ENCODE results near the gene DOCK9. TPM values are rescaled to one million over a fixed set of nuclear protein-coding genes. Genes with fewer than 3 reads are reported as not detected.

DOCK9 gene
- total and polyA plus RNA-seq, 2 donors (not counting 1 experiment from before 2014, with no cell fraction given) = 18.5 to 28.0 TPM

DNA sequence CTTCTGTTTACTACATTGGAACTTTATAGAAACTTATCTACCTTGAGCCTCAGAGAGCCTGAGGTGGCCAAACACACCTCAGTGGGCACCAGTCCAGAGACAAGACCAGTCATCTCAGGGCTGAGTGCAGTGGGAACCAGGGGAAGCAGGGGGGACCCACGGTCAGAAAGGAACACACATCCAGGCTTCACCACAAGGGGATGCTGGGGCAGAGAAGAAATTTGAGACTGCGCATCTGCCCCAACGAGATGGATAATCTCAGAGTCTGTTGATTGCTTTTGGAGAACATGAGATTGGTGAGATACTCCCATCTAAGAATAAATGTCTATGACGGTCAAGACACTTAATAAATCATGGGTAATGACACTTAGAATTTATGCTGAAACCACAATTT lies 98.7 kb downstream of the DOCK9 start:
- no CpG with 5 or more reads among the region's 4 CpGs for WGBS (ENCODE audit: insufficient coverage)
- H3K36me3 ChIP-seq (replicated peaks in 1 of 2; ENCODE audit: control extremely low read depth in 1 of 2, control insufficient read depth in 1 of 2, extremely low read depth in 1 of 2, insufficient read depth in 2 of 2, low read length in 1 of 2) = peaks cover 0 to 32% of the 10 kb centered on the region in 2 experiments
- ATAC-seq (ENCODE audit: low read depth) (no peak), DNase-seq (no peak)
- no peak overlapping the region for H3K4me3 ChIP-seq (ENCODE audit: control extremely low read depth in 1 of 5, extremely low read depth in 1 of 5, insufficient read depth in 1 of 5, low read depth in 2 of 5, low read length in 4 of 5)
- no peak overlapping the region for H3K9ac ChIP-seq (ENCODE audit: low read length)
- no peak overlapping the region for H3K27ac ChIP-seq (ENCODE audit: low read length in 2 of 2)
- H3K4me2 ChIP-seq (replicated peaks; ENCODE audit: low read depth, low read length, poor library complexity, severe bottlenecking) = no peak overlapping the region
- H3K27me3 Mint-ChIP-seq = no peaks in the 10 kb centered on the region
- peaks cover 12 to 13% of the 10 kb centered on the region in 2 donors for H3K4me1 ChIP-seq (ENCODE audit: control insufficient read depth in 2 of 2, insufficient read depth in 2 of 2, low read length in 2 of 2)
- H3K4me3 Mint-ChIP-seq = no peak overlapping the region
- no peak overlapping the region for H2AFZ ChIP-seq (ENCODE audit: insufficient read depth, low read depth, low read length, poor library complexity, severe bottlenecking)
- ChIA-PET POLR2A (no interaction called here), CTCF (no interaction called here)
- no peaks in the 10 kb centered on the region for H3K27me3 ChIP-seq (replicated peaks in 1 of 4; ENCODE audit: control extremely low read depth in 1 of 4, control insufficient read depth in 3 of 4, insufficient read depth in 4 of 4, low read length in 3 of 4)
- H3K79me2 ChIP-seq (ENCODE audit: control insufficient read depth, insufficient read depth, low read length) = no peaks in the 10 kb centered on the region
- no peaks in the 10 kb centered on the region for H3K9me3 ChIP-seq (ENCODE audit: control extremely low read depth in 1 of 3, control insufficient read depth in 2 of 3, insufficient read depth in 1 of 3, low read length in 2 of 3)
- H3K4me1 Mint-ChIP-seq = peaks cover 15% of the 10 kb centered on the region
- TF ChIP-seq, protein P1, sequence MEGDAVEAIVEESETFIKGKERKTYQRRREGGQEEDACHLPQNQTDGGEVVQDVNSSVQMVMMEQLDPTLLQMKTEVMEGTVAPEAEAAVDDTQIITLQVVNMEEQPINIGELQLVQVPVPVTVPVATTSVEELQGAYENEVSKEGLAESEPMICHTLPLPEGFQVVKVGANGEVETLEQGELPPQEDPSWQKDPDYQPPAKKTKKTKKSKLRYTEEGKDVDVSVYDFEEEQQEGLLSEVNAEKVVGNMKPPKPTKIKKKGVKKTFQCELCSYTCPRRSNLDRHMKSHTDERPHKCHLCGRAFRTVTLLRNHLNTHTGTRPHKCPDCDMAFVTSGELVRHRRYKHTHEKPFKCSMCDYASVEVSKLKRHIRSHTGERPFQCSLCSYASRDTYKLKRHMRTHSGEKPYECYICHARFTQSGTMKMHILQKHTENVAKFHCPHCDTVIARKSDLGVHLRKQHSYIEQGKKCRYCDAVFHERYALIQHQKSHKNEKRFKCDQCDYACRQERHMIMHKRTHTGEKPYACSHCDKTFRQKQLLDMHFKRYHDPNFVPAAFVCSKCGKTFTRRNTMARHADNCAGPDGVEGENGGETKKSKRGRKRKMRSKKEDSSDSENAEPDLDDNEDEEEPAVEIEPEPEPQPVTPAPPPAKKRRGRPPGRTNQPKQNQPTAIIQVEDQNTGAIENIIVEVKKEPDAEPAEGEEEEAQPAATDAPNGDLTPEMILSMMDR (IDR thresholded peaks at IDR 0.05) = no peak
- TF ChIP-seq EZH2 (IDR thresholded peaks at IDR 0.05; ENCODE audit: borderline replicate concordance, insufficient read depth, low read depth, low read length, poor library complexity, severe bottlenecking) = no peak
- no peaks in the 10 kb centered on the region for H3K9me3 Mint-ChIP-seq (ENCODE audit: insufficient read depth)
- H4K20me1 ChIP-seq (ENCODE audit: control insufficient read depth, insufficient read depth, low read length, poor library complexity, severe bottlenecking) = no peaks in the 10 kb centered on the region
- H3K27ac Mint-ChIP-seq = no peak overlapping the region
- intact Hi-C loops (cut with micrococcal nuclease) = no loop called here

DNA sequence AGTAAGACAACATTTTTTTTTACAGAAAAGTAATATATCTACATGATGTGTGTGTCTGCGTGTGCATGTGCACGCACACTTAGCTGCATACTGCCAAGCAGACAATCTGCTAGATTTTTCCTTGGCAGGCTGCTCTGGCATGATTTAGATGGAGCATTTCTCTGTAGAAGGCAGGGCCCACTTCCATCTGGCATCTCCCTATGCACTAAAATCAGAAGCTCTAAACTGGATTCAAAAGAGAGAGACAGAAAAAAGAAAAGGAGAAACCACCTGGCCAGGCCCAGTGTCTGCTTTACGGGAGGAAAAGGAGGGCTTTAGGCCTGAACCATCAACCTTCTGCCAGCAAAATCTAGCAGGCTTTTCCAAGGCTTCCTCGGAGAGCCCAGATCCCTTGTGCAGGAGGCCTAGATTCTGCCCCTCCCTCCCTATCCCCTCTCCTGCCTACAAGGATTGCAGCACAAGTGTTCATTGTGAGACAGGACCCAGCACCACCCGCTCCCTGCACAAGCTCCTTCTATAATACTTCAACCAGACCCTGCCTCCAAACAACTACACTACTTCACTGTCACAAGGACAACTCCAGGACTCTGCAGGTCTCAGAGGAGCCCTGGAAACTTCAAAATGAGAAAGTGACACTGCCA lies 99.3 kb downstream of the DOCK9 start:
- Mint-ChIP-seq H3K27me3 (no peaks in the 10 kb centered on the region), H3K4me3 (no peak overlapping the region), H3K4me1 (peaks cover 15% of the 10 kb centered on the region), H3K27ac (no peak overlapping the region), H3K9me3 (ENCODE audit: insufficient read depth) (no peaks in the 10 kb centered on the region)
- 98% methylated on average over 5 of the region's 5 CpGs for WGBS (ENCODE audit: insufficient coverage)
- Histone ChIP-seq H3K4me2 (replicated peaks; ENCODE audit: low read depth, low read length, poor library complexity, severe bottlenecking) (no peak overlapping the region), H3K4me1 (ENCODE audit: control insufficient read depth in 2 of 2, insufficient read depth in 2 of 2, low read length in 2 of 2) (peaks cover 12 to 13% of the 10 kb centered on the region in 2 donors), H3K36me3 (replicated peaks in 1 of 2; ENCODE audit: control extremely low read depth in 1 of 2, control insufficient read depth in 1 of 2, extremely low read depth in 1 of 2, insufficient read depth in 2 of 2, low read length in 1 of 2) (peaks cover 0 to 28% of the 10 kb centered on the region in 2 experiments), H3K9ac (ENCODE audit: low read length) (no peak overlapping the region), H3K79me2 (ENCODE audit: control insufficient read depth, insufficient read depth, low read length) (no peaks in the 10 kb centered on the region), H4K20me1 (ENCODE audit: control insufficient read depth, insufficient read depth, low read length, poor library complexity, severe bottlenecking) (no peaks in the 10 kb centered on the region), H3K27ac (ENCODE audit: low read length in 2 of 2) (no peak overlapping the region), H2AFZ (ENCODE audit: insufficient read depth, low read depth, low read length, poor library complexity, severe bottlenecking) (no peak overlapping the region), H3K4me3 (ENCODE audit: control extremely low read depth in 1 of 5, extremely low read depth in 1 of 5, insufficient read depth in 1 of 5, low read depth in 2 of 5, low read length in 4 of 5) (no peak overlapping the region), H3K9me3 (ENCODE audit: control extremely low read depth in 1 of 3, control insufficient read depth in 2 of 3, insufficient read depth in 1 of 3, low read length in 2 of 3) (peaks cover 0 to 5% (median 4%) of the 10 kb centered on the region in 3 donors), H3K27me3 (replicated peaks in 1 of 4; ENCODE audit: control extremely low read depth in 1 of 4, control insufficient read depth in 3 of 4, insufficient read depth in 4 of 4, low read length in 3 of 4) (no peaks in the 10 kb centered on the region)
- intact Hi-C loops (cut with micrococcal nuclease) = no loop called here
- no peak for TF ChIP-seq EZH2 (IDR thresholded peaks at IDR 0.05; ENCODE audit: borderline replicate concordance, insufficient read depth, low read depth, low read length, poor library complexity, severe bottlenecking)
- TF ChIP-seq, protein P1 (IDR thresholded peaks at IDR 0.05) = no peak
- ATAC-seq (ENCODE audit: low read depth) (no peak), DNase-seq (no peak)
- ChIA-PET POLR2A (no interaction called here), CTCF (no interaction called here)
